Gastroesophageal sphincter (tissue), 4 donors: ENCODE measurements around the gene ATG16L1. TPM values are rescaled to one million over a fixed set of nuclear protein-coding genes. Genes with fewer than 3 reads are reported as not detected.

Experiments used
- ATAC-seq: fragments of 150-250 bp; one replicate; pipeline ENCODE4 v1.9.1; 2016; ENCODE audit warnings: mild to moderate bottlenecking, moderate library complexity
- H3K27ac ChIP-seq, 4 donors: fragments of 200-600 bp; sonication (generic) in 3 of 4; 1 replicate in 3 of 4; 2 replicates in 1 of 4; pipeline ENCODE4 v1.5.1; 2016 to 2019
- H3K27me3 ChIP-seq: fragments of 200-600 bp; sonication (generic); one replicate; pipeline ENCODE4 v1.5.1; 2019
- H3K36me3 ChIP-seq, 2 donors: fragments of 200-600 bp; sonication (generic); one replicate each; pipeline ENCODE4 v1.5.1; 2019; ENCODE audit warnings: control low read depth in 1 of 2
- H3K4me1 ChIP-seq, 3 donors: fragments of 200-600 bp; sonication (generic); 1 replicate in 2 of 3; 2 replicates in 1 of 3; pipeline ENCODE4 v1.5.1; 2016 to 2019; ENCODE audit warnings: control low read depth in 2 of 3
- H3K4me3 ChIP-seq, 2 donors: fragments of 200-600 bp; sonication (generic); one replicate each; pipeline ENCODE4 v1.5.1; 2019; ENCODE audit warnings: mild to moderate bottlenecking in 1 of 2, moderate library complexity in 1 of 2
- H3K9me3 ChIP-seq, 3 donors: fragments of 200-600 bp; sonication (generic); one replicate each; pipeline ENCODE4 v1.5.1; 2017 to 2019; ENCODE audit warnings: control low read depth in 2 of 3
- CTCF ChIP-seq, 4 experiments: fragments of 200-600 bp in 2 of 4; fragments of 450-650 bp in 2 of 4; sonication (generic) in 1 of 4; IDR thresholded peaks; one replicate each; pipeline ENCODE4 v1.5.1; 2017 to 2019; ENCODE audit warnings: antibody characterized with exemption in 4 of 4, mild to moderate bottlenecking in 2 of 4, moderate library complexity in 2 of 4
- EP300 ChIP-seq: sonication (generic); formaldehyde crosslinking; IDR thresholded peaks from one replicate; pipeline ENCODE4 v1.6.1; 2017; ENCODE audit warnings: antibody characterized with exemption, mild to moderate bottlenecking
- POLR2A ChIP-seq, 2 donors: fragments of 450-650 bp; IDR thresholded peaks; one replicate each; pipeline ENCODE4 v1.6.1; 2017; ENCODE audit warnings: antibody characterized with exemption in 2 of 2, mild to moderate bottlenecking in 2 of 2, moderate library complexity in 1 of 2
- POLR2AphosphoS5 ChIP-seq: sonication (generic); formaldehyde crosslinking; IDR thresholded peaks from one replicate; pipeline ENCODE4 v1.6.1; 2017; ENCODE audit warnings: antibody characterized with exemption
- WGBS, 2 donors: methylation state at CpG; one replicate each; pipeline ENCODE4 v1.1.5; 2018; ENCODE audit warnings: low coverage in 1 of 2; 5-methylcytosine and 5-hydroxymethylcytosine counted together
- total RNA-seq, 4 donors: library from RNA; depleted of rRNA; stranded (reverse); fragments of >200 nt; gene quantifications; one replicate each; pipeline ENCODE4 v1.1.0, GENCODE V29; 2016

ATG16L1 gene
- total RNA-seq, 4 donors from 2014 or later = 24.0 to 46.1 (median 33.8) TPM

GRCh38 chr2:233290051-233290845 lies 38.8 kb downstream of the ATG16L1 start:
- TF ChIP-seq EP300 (no peak), CTCF (IDR thresholded peaks at IDR 0.05) (no peak)
- H3K9me3 ChIP-seq = no peaks in the 10 kb centered on the region
- 70 to 85% methylated on average over 6 to 7 of the region's 10 CpGs for WGBS, 2 donors
- H3K4me3 ChIP-seq = no peak overlapping the region
- peaks cover 0 to 14% (median 0%) of the 10 kb centered on the region in 3 donors for H3K4me1 ChIP-seq
- H3K27ac ChIP-seq = no peak overlapping the region
- no peak for ATAC-seq
- H3K27me3 ChIP-seq = no peaks in the 10 kb centered on the region
- H3K36me3 ChIP-seq = peaks cover 0 to 89% of the 10 kb centered on the region in 2 donors

GRCh38 chr2:233295891-233296290 lies 44.4 kb downstream of the ATG16L1 start:
- no peak for TF ChIP-seq CTCF (IDR thresholded peaks at IDR 0.05)
- no peak for TF ChIP-seq POLR2AphosphoS5
- TF ChIP-seq EP300 = no peak
- TF ChIP-seq POLR2A (IDR thresholded peaks at IDR 0.05) = no peak
- peaks cover 0 to 55% of the 10 kb centered on the region in 2 donors for H3K36me3 ChIP-seq

GRCh38 chr2:233297076-233297475 lies 45.6 kb downstream of the ATG16L1 start:
- H3K4me1 ChIP-seq = no peaks in the 10 kb centered on the region
- H3K27ac ChIP-seq = no peak overlapping the region
- no peaks in the 10 kb centered on the region for H3K9me3 ChIP-seq
- WGBS, 2 donors = 77 to 81% methylated on average over 4 to 5 of the region's 7 CpGs
- peaks cover 0 to 43% of the 10 kb centered on the region in 2 donors for H3K36me3 ChIP-seq
- H3K27me3 ChIP-seq = no peaks in the 10 kb centered on the region
- TF ChIP-seq POLR2A (IDR thresholded peaks at IDR 0.05) = no peak
- TF ChIP-seq POLR2AphosphoS5 = no peak
- no peak for TF ChIP-seq CTCF (IDR thresholded peaks at IDR 0.05)
- TF ChIP-seq EP300 = no peak
- no peak for ATAC-seq
- no peak overlapping the region for H3K4me3 ChIP-seq

More at GRCh38 chr2:233295891-233296290, 44.4 kb downstream of the ATG16L1 start:
- Histone ChIP-seq H3K27ac (no peak overlapping the region), H3K4me3 (no peak overlapping the region), H3K27me3 (no peaks in the 10 kb centered on the region), H3K4me1 (no peaks in the 10 kb centered on the region), H3K9me3 (no peaks in the 10 kb centered on the region)
- WGBS, 2 donors = 50% methylated on average over 1 of the region's 5 CpGs
- ATAC-seq = no peak

- no peak overlapping the region for H3K27ac ChIP-seq
- no peak for ATAC-seq
- WGBS, 2 donors = 33 to 69% methylated on average over 1 to 3 of the region's 4 CpGs
- no peaks in the 10 kb centered on the region for H3K4me1 ChIP-seq
- H3K36me3 ChIP-seq = peaks cover 0 to 10% of the 10 kb centered on the region in 2 donors
- H3K9me3 ChIP-seq = no peaks in the 10 kb centered on the region
- peaks cover 3% of the 10 kb centered on the region for H3K27me3 ChIP-seq
- TF ChIP-seq POLR2A (IDR thresholded peaks at IDR 0.05) = no peak
- no peak for TF ChIP-seq EP300
- no peak for TF ChIP-seq CTCF (IDR thresholded peaks at IDR 0.05)
- no peak for TF ChIP-seq POLR2AphosphoS5
- no peak overlapping the region for H3K4me3 ChIP-seq
Observed at GRCh38 chr2:233300401-233300800, 48.9 kb downstream of the ATG16L1 start.

- Histone ChIP-seq H3K27me3 (peaks cover 3% of the 10 kb centered on the region), H3K4me3 (no peak overlapping the region), H3K9me3 (no peaks in the 10 kb centered on the region), H3K4me1 (no peaks in the 10 kb centered on the region), H3K36me3 (peaks cover 0 to 1% of the 10 kb centered on the region in 2 donors), H3K27ac (no peak overlapping the region)
- TF ChIP-seq POLR2A (IDR thresholded peaks at IDR 0.05) (no peak), EP300 (no peak), POLR2AphosphoS5 (no peak), CTCF (IDR thresholded peaks at IDR 0.05) (no peak)
- no peak for ATAC-seq
- WGBS, 2 donors = 88 to 93% methylated on average over 2 of the region's 2 CpGs
Observed at GRCh38 chr2:233301248-233301647, 49.8 kb downstream of the ATG16L1 start.
